GM23248 (cell line): ENCODE results near the gene ATP6V1C2. TPM values are rescaled to one million over a fixed set of nuclear protein-coding genes. Genes with fewer than 3 reads are reported as not detected.

ENCODE experiments used
- DNase-seq: peaks from one replicate; pipeline ENCODE4 v3.0.0-alpha.2; 2015
- H2AFZ ChIP-seq: fragments of 200-600 bp; sonication (generic); 2 replicates; pipeline ENCODE4 v1.6.1; 2016; ENCODE audit warnings: antibody characterized with exemption
- H3F3A ChIP-seq: fragments of 200-600 bp; sonication (generic); 2 replicates; pipeline ENCODE4 v1.6.1; 2016; ENCODE audit warnings: mild to moderate bottlenecking, antibody characterized with exemption, mixed run types; ENCODE audit not compliant: insufficient read depth
- H3K27ac ChIP-seq: fragments of 200-600 bp; sonication (generic); 2 replicates; pipeline ENCODE4 v1.5.1; 2016; ENCODE audit warnings: mild to moderate bottlenecking
- H3K27me3 ChIP-seq: fragments of 200-600 bp; sonication (generic); replicated peaks from 2 replicates; pipeline ENCODE4 v1.6.1; 2016; ENCODE audit warnings: mild to moderate bottlenecking; ENCODE audit not compliant: insufficient read depth
- H3K36me3 ChIP-seq: fragments of 200-600 bp; sonication (generic); 2 replicates; pipeline ENCODE4 v1.6.1; 2016; ENCODE audit warnings: low read depth, mild to moderate bottlenecking
- H3K4me1 ChIP-seq: fragments of 200-600 bp; sonication (generic); 2 replicates; pipeline ENCODE4 v1.6.1; 2016; ENCODE audit warnings: mild to moderate bottlenecking; ENCODE audit not compliant: insufficient read depth
- H3K4me2 ChIP-seq: fragments of 200-600 bp; sonication (generic); one replicate; pipeline ENCODE4 v1.6.1; 2016; ENCODE audit warnings: mild to moderate bottlenecking; ENCODE audit not compliant: unreplicated experiment
- H3K4me3 ChIP-seq: fragments of 200-600 bp; sonication (generic); 2 replicates; pipeline ENCODE4 v1.5.1; 2016; ENCODE audit warnings: mild to moderate bottlenecking
- H3K79me2 ChIP-seq: fragments of 200-600 bp; sonication (generic); 2 replicates; pipeline ENCODE4 v1.6.1; 2016; ENCODE audit warnings: mild to moderate bottlenecking; ENCODE audit not compliant: insufficient read depth
- H3K9ac ChIP-seq: fragments of 200-600 bp; sonication (generic); 2 replicates; pipeline ENCODE4 v1.6.1; 2016; ENCODE audit warnings: mild to moderate bottlenecking
- H3K9me2 ChIP-seq: fragments of 200-600 bp; sonication (generic); 2 replicates; pipeline ENCODE4 v1.6.1; 2016; ENCODE audit warnings: mixed run types, mild to moderate bottlenecking, moderate library complexity; ENCODE audit not compliant: insufficient read depth
- H3K9me3 ChIP-seq: fragments of 200-600 bp; sonication (generic); one replicate; pipeline ENCODE4 v1.6.1; 2017; ENCODE audit warnings: low read depth
- H4K20me1 ChIP-seq: fragments of 200-600 bp; sonication (generic); 2 replicates; pipeline ENCODE4 v1.6.0; 2016; ENCODE audit not compliant: insufficient read depth
- EZH2 ChIP-seq: fragments of 200-600 bp; sonication (generic); IDR thresholded peaks from 2 replicates; pipeline ENCODE4 v1.6.1; 2018; ENCODE audit warnings: antibody characterized with exemption, mild to moderate bottlenecking; ENCODE audit not compliant: insufficient read depth, poor library complexity, severe bottlenecking
- EZH2phosphoT487 ChIP-seq: fragments of 200-600 bp; sonication (generic); IDR thresholded peaks from 2 replicates; pipeline ENCODE4 v1.6.1; 2018; ENCODE audit warnings: antibody characterized with exemption, moderate library complexity, mild to moderate bottlenecking, low read depth; ENCODE audit not compliant: insufficient read depth
- WGBS, 2 experiments: methylation state at CpG; one replicate each; pipeline ENCODE4 v1.1.6; 2015 to 2017; ENCODE audit warnings: low lambda C conversion rate in 2 of 2, low coverage in 1 of 2; ENCODE audit errors: missing lambda C conversion rate in 2 of 2; 5-methylcytosine and 5-hydroxymethylcytosine counted together
- in situ Hi-C: fragments of 300-500 bp; cut with MboI; formaldehyde crosslinking; loops from 2 replicates; pipeline ENCODE4 v1.15.0; 2020
- polyA plus RNA-seq: library from polyadenylated mRNA; unstranded; fragments of >200 nt; fragmentation: Nextera tagmentation; extraction: Ambion mirVana; gene quantifications from 2 replicates; pipeline ENCODE4 v1.2.1, GENCODE V29; 2016
- total RNA-seq: library from RNA; depleted of rRNA; stranded (reverse); fragments of >200 nt; shearing (Covaris generic); gene quantifications from 2 replicates; pipeline ENCODE4 v1.2.3, GENCODE V29; 2014

The ATP6V1C2 gene
- total and polyA plus RNA-seq, 2 experiments from 2014 or later = 0.53 TPM; not detected in 1

- Histone ChIP-seq H3K79me2 (peaks cover 9% of the 10 kb centered on the region; the same call in 1 of the 2 replicates), H3K27me3 (no peaks in the 10 kb centered on the region), H3K9ac (no peak overlapping the region), H2AFZ (no peak overlapping the region), H3K9me2 (no peaks in the 10 kb centered on the region), H3K36me3 (peaks cover 64% of the 10 kb centered on the region), H3K9me3 (no peaks in the 10 kb centered on the region), H3K4me3 (no peak overlapping the region), H4K20me1 (no peaks in the 10 kb centered on the region), H3F3A (0 out of 2 replicates have a peak, but pooled peaks cover 5% of the 10 kb centered on the region), H3K4me1 (no peaks in the 10 kb centered on the region), H3K27ac (no peak overlapping the region), H3K4me2 (no peak overlapping the region)
- in situ Hi-C loops = no loop called here
- DNase-seq = peak; percentile 31
- TF ChIP-seq EZH2phosphoT487 (no peak), EZH2 (no peak)
- WGBS, 2 experiments = 90% methylated on average over 20 of the region's 20 CpGs
Observed at GRCh38 chr2:10787176-10787968, 65.9 kb downstream of the ATP6V1C2 start.

- no peaks in the 10 kb centered on the region for H4K20me1 ChIP-seq
Observed at GRCh38 chr2:10788855-10789254, 67.4 kb downstream of the ATP6V1C2 start.

DNA sequence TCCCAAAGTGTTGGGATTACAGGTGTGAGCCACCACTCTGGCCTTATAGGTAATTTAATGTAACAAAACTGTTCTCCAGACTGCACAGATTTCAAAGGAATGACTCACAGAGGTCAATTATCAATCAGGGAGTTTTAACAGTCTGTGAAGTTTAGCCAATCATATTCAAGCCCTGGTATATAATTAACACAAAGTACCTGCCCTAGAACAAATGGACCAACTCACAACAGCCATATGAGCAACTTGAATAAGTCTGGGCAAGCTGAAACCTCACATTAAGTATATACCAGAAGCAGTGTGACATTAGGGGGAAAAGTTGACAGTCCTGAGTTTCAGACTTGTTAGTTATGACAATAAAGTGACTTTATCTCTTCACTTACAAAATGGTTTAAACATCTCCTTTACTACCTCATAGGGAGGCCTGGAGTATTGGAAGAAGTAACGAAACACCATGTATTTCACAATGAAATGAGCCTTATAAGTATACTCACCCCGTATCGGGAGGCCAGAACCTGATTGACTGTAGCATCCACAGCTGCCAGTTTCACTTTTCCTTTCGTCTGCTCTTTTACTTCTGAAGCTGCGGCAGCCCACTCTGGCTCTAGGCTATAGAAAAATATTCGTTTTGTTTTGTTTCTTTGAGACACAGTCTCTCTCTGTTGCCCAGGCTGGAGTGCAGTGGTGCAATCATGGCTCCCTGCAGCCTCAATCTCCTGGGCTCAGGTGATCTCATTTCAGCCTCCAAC, 69.0 kb downstream of the ATP6V1C2 start:
- in situ Hi-C loops = no loop called here
- WGBS, 2 experiments = 96 to 97% methylated on average over 6 of the region's 6 CpGs
- TF ChIP-seq EZH2phosphoT487 (no peak), EZH2 (no peak)
- Histone ChIP-seq H3K4me2 (no peak overlapping the region), H3K4me3 (no peak overlapping the region), H3K79me2 (peaks cover 35% of the 10 kb centered on the region; the same call in 1 of the 2 replicates), H2AFZ (no peak overlapping the region), H4K20me1 (no peaks in the 10 kb centered on the region), H3K27ac (no peak overlapping the region), H3F3A (0 out of 2 replicates have a peak, but pooled peaks cover 5% of the 10 kb centered on the region), H3K4me1 (no peaks in the 10 kb centered on the region), H3K27me3 (no peaks in the 10 kb centered on the region), H3K9ac (no peak overlapping the region), H3K9me3 (no peaks in the 10 kb centered on the region), H3K9me2 (no peaks in the 10 kb centered on the region), H3K36me3 (peaks cover 52% of the 10 kb centered on the region)
- DNase-seq = no peak

More at GRCh38 chr2:10788855-10789254, 67.4 kb downstream of the ATP6V1C2 start:
- H3K4me2 ChIP-seq = no peak overlapping the region
- no peaks in the 10 kb centered on the region for H3K9me2 ChIP-seq
- H3K9me3 ChIP-seq = no peaks in the 10 kb centered on the region
- H3K4me3 ChIP-seq = no peak overlapping the region
- in situ Hi-C loops = no loop called here
- H3K9ac ChIP-seq = no peak overlapping the region
- H3K79me2 ChIP-seq = peaks cover 24% of the 10 kb centered on the region; the same call in 1 of the 2 replicates
- no peak overlapping the region for H2AFZ ChIP-seq
- peaks cover 63% of the 10 kb centered on the region for H3K36me3 ChIP-seq
- no peak for DNase-seq
- 0 out of 2 replicates have a peak, but pooled peaks cover 5% of the 10 kb centered on the region for H3F3A ChIP-seq
- H3K27me3 ChIP-seq = no peaks in the 10 kb centered on the region
- 85 to 90% methylated on average over 8 of the region's 8 CpGs for WGBS, 2 experiments
- H3K27ac ChIP-seq = no peak overlapping the region
- no peaks in the 10 kb centered on the region for H3K4me1 ChIP-seq
- TF ChIP-seq EZH2 = no peak

DNA sequence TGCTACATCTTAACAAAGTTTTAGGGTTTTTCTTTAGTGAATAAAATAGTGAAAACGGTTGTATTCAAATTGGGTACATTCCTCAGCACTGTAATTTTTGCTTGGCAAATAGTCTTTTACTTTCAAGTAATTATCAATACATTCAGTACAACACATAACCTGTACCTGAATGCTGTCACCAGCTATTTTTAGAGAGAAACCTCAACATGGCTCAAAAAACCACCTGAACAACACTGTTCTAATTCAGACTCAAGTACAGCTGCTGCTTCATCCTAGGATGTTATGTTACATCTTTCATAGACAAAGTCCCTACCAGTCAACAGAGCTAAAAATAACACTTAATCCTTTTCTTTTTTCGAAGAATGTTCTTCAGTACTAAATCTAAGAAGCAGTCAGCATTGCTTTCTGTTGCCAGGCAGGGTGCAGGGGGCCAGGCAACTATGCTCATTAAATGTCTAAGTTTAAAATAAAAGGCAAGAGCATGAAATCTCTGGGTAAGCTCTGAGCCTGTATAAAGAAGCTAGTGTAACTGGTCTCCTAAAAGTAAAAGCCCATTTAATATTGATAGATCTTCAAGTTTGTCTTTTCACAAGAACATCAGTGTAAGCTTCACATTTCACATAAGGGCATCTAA, 70.7 kb downstream of the ATP6V1C2 start:
- no peaks in the 10 kb centered on the region for H3K27me3 ChIP-seq
- peaks cover 50% of the 10 kb centered on the region for H3K36me3 ChIP-seq
- no peak overlapping the region for H3K27ac ChIP-seq
- 0 out of 2 replicates have a peak, but pooled peaks cover 5% of the 10 kb centered on the region for H3F3A ChIP-seq
- in situ Hi-C loops = no loop called here
- no peak overlapping the region for H3K4me3 ChIP-seq
- no peaks in the 10 kb centered on the region for H4K20me1 ChIP-seq
- no peaks in the 10 kb centered on the region for H3K9me2 ChIP-seq
- DNase-seq = no peak
- 97 to 99% methylated on average over 2 of the region's 2 CpGs for WGBS, 2 experiments
- TF ChIP-seq EZH2phosphoT487 (no peak), EZH2 (no peak)
- H3K79me2 ChIP-seq = peaks cover 50% of the 10 kb centered on the region
- no peaks in the 10 kb centered on the region for H3K9me3 ChIP-seq
- H3K4me1 ChIP-seq = no peaks in the 10 kb centered on the region
- H2AFZ ChIP-seq = no peak overlapping the region
- no peak overlapping the region for H3K9ac ChIP-seq
- no peak overlapping the region for H3K4me2 ChIP-seq
